HEK293T (cell line): ENCODE measurements around the gene AIFM1.

Experiments used
- FOXA1 ChIP-seq: fragments of 450-650 bp; IDR thresholded peaks from 2 replicates; pipeline ENCODE4 v1.6.1; 2016; ENCODE audit warnings: mild to moderate bottlenecking
- NFRKB ChIP-seq: fragments of 450-650 bp; IDR thresholded peaks from 2 replicates; pipeline ENCODE4 v1.6.1; 2016; ENCODE audit warnings: mild to moderate bottlenecking, moderate library complexity

DNA sequence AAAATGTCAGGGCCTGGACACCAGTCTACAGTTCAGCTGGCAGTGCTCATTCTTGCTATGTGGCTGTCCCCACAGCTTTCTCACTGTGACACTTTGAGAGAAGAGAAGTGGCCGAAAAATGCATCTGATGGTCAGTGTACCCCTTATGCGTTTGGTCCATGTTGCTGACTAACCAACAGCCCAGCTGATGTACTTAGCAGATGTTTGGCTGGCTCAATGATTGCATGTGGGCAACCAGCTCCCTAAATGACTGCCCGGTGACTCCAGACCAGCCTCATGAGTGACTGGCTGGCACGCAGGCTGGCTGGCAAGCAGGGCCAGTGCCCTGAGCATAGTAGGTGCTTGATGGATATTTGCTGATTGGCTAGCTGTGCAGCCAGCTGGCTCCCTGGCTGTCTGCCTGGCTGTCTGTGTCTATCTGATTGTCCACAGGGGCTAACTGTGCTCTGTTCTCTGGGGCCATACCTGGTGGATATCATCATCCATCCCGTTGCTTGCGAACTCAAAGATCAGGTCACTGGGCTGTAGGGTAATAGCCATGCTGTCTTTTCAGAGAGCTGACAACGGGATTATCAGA is 84.8 kb downstream of the AIFM1 start:
- TF ChIP-seq FOXA1 (no peak), NFRKB (no peak)
